Ishikawa (cell line): ENCODE data around the gene CRTC1.

Source experiments
- CEBPB ChIP-seq: IDR thresholded peaks from 2 replicates; pipeline ENCODE4 v1.6.1; 2012
- CREB1 ChIP-seq: IDR thresholded peaks from 2 replicates; pipeline ENCODE4 v1.6.1; 2012; ENCODE audit warnings: low read depth
- EGR1 ChIP-seq: IDR thresholded peaks from 2 replicates; pipeline ENCODE4 v1.6.1; 2012
- EP300 ChIP-seq: IDR thresholded peaks from 2 replicates; pipeline ENCODE4 v1.6.1; 2012; ENCODE audit warnings: borderline replicate concordance
- FOXM1 ChIP-seq: IDR thresholded peaks from 2 replicates; pipeline ENCODE4 v1.6.1; 2012; ENCODE audit warnings: low read depth, borderline replicate concordance
- NFIC ChIP-seq: IDR thresholded peaks from 2 replicates; pipeline ENCODE4 v1.6.1; 2012
- RAD21 ChIP-seq: IDR thresholded peaks from 2 replicates; pipeline ENCODE4 v1.6.1; 2012; ENCODE audit warnings: low read depth
- TAF1 ChIP-seq: IDR thresholded peaks from 2 replicates; pipeline ENCODE4 v1.6.1; 2012; ENCODE audit warnings: low read depth, mild to moderate bottlenecking
- TCF12 ChIP-seq: IDR thresholded peaks from 2 replicates; pipeline ENCODE4 v1.6.1; 2012; ENCODE audit warnings: low read depth
- TEAD4 ChIP-seq: IDR thresholded peaks from 2 replicates; pipeline ENCODE4 v1.6.1; 2012
- YY1 ChIP-seq: IDR thresholded peaks from 2 replicates; pipeline ENCODE4 v1.6.1; 2012; ENCODE audit warnings: low read depth
- ZBTB7A ChIP-seq: IDR thresholded peaks from 2 replicates; pipeline ENCODE4 v1.6.1; 2012; ENCODE audit warnings: low read depth
- TF ChIP-seq, protein P1 (sequence below): IDR thresholded peaks from 2 replicates; pipeline ENCODE4 v1.6.1; 2012
- TF ChIP-seq, protein P2 (sequence below): IDR thresholded peaks from 2 replicates; pipeline ENCODE4 v1.6.1; 2012; ENCODE audit warnings: low read depth, mild to moderate bottlenecking
- TF ChIP-seq, protein P3 (sequence below): IDR thresholded peaks from 2 replicates; pipeline ENCODE4 v1.6.1; 2012

CRTC1 gene

DNA sequence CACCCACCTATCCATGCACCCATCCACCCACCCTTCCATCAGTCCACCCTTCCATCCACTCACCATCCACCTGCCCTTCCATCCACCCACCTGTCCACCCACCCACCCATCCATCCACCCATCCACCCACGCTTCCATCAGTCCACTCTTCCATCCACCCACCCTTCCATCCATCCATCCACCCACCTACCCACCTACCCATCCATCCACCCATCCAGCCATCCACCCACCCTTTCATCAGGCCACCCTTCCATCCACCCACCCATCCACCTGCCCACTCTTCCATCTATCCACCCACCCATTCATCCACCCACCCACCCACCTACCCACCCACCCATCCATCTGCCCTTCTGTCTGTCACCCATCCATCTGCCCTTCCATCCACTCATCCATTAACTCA, 29.6 kb upstream of the CRTC1 start:
- TF ChIP-seq EP300 (no peak), EGR1 (no peak), TAF1 (no peak), YY1 (no peak)

GRCh38 chr19:18654469-18654868, 29.0 kb upstream of the CRTC1 start:
- TF ChIP-seq FOXM1 (no peak), TCF12 (no peak)

GRCh38 chr19:18655173-18655844, 28.2 kb upstream of the CRTC1 start:
- TF ChIP-seq, protein P1, sequence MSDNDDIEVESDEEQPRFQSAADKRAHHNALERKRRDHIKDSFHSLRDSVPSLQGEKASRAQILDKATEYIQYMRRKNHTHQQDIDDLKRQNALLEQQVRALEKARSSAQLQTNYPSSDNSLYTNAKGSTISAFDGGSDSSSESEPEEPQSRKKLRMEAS = no peak
- TF ChIP-seq ZBTB7A = no peak
- no peak for TF ChIP-seq RAD21
- no peak for TF ChIP-seq EP300
- TF ChIP-seq YY1 = no peak
- TF ChIP-seq, protein P2, sequence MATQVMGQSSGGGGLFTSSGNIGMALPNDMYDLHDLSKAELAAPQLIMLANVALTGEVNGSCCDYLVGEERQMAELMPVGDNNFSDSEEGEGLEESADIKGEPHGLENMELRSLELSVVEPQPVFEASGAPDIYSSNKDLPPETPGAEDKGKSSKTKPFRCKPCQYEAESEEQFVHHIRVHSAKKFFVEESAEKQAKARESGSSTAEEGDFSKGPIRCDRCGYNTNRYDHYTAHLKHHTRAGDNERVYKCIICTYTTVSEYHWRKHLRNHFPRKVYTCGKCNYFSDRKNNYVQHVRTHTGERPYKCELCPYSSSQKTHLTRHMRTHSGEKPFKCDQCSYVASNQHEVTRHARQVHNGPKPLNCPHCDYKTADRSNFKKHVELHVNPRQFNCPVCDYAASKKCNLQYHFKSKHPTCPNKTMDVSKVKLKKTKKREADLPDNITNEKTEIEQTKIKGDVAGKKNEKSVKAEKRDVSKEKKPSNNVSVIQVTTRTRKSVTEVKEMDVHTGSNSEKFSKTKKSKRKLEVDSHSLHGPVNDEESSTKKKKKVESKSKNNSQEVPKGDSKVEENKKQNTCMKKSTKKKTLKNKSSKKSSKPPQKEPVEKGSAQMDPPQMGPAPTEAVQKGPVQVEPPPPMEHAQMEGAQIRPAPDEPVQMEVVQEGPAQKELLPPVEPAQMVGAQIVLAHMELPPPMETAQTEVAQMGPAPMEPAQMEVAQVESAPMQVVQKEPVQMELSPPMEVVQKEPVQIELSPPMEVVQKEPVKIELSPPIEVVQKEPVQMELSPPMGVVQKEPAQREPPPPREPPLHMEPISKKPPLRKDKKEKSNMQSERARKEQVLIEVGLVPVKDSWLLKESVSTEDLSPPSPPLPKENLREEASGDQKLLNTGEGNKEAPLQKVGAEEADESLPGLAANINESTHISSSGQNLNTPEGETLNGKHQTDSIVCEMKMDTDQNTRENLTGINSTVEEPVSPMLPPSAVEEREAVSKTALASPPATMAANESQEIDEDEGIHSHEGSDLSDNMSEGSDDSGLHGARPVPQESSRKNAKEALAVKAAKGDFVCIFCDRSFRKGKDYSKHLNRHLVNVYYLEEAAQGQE = no peak

DNA sequence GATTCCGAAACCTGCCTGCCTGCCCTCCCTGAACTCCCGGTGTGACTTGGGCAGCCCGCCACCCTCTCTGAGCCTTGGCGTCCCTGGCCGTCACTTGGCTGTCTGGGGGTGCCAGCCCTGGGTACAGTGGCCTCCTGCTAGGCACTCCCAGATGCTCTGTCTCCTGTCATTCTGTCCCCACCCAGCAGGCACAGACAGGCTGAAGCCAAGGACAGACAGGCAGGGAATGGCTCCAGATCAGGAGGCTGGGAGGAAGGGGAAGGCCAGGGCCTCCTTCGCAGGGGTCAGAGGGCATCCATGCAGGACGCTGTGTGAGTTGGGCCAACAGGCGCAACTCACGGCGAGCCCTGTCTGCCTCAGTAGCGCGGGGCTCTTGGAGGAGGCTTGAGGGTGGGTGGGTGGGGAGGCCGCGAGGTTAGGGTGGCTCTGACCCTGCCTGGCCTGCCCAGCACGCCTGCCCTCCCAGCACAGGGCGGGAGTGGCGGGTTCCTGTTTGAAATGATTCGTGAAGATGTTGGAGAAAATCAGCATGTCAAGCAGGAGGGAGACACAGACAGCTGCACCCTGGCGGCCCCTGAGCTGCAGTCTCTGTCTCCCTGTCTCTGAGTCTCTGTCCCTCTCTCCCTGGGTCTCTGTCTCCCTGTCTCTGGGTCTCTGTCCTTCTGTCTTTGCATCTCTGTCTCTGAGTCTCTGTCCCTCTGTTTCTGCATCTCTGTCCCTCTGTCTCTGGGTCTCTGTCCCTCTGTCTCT, 27.0 kb upstream of the CRTC1 start:
- TF ChIP-seq ZBTB7A (no peak), FOXM1 (no peak), TAF1 (no peak), CREB1 (no peak), CEBPB (no peak), YY1 (no peak), TEAD4 (no peak), EGR1 (no peak), EP300 (no peak)
- TF ChIP-seq, protein P3, sequence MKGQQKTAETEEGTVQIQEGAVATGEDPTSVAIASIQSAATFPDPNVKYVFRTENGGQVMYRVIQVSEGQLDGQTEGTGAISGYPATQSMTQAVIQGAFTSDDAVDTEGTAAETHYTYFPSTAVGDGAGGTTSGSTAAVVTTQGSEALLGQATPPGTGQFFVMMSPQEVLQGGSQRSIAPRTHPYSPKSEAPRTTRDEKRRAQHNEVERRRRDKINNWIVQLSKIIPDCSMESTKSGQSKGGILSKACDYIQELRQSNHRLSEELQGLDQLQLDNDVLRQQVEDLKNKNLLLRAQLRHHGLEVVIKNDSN = no peak
- TF ChIP-seq, protein P2 = no peak
- TF ChIP-seq, protein P1 = no peak

DNA sequence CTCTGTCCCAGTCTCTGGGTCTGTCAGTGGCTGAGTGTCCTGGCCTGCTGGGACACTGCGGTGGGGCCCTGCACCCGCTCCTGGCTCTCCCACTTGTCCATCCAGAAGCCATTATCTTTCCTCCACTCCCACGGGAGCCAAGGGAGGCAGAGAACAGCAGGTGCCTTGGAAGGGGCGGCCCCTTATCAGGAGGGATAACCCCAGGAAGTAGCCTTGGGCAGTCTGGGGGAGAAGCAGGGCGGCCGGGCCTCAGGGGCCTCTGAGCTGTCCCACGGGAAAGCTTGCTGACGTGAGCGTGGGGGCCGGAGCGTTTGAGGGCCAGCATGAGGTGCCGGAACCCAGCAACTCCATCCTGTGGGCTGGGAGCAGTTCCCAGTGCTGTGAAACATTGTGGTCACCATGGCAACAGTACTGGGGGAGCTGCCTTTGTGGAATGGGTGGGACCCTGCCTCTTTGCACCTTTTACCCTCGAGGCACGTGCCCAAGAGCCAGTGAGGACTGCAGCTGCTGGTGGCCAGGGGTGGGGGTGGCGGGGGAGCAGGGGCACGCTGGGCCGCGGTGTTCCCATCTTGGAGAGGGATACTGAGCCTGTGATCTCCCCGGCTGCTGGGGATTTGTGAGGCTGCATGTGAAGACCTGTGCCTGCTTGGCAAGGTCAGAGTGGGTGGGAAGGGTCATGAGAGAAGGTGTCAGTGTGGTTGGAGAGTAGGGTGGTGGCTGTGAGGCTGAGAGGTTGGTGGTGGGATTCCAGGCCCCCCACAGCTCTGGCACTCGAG, 25.7 kb upstream of the CRTC1 start:
- TF ChIP-seq RAD21 (no peak), ZBTB7A (no peak), TEAD4 (no peak), CEBPB (no peak), FOXM1 (no peak), NFIC (no peak), CREB1 (no peak), EP300 (no peak)
- TF ChIP-seq, protein P3 = no peak
- TF ChIP-seq, protein P2 = no peak
